M059J (cell line): ENCODE data around the gene ARMCX2. TPM values are rescaled to one million over a fixed set of nuclear protein-coding genes. Genes with fewer than 3 reads are reported as not detected.

ENCODE experiments used
- total RNA-seq: library from RNA; depleted of rRNA; stranded (reverse); fragments of >200 nt; shearing (Covaris generic); gene quantifications from 2 replicates; pipeline ENCODE4 v1.2.3, GENCODE V29; 2014; rRNA removed

Gene ARMCX2
- total RNA-seq, 1 experiment from 2014 or later: 44.5 TPM

Other genes with a start within 250 kb of the ARMCX2 start
- gene ARMCX4, start 174.4 kb downstream of the ARMCX2 start, total RNA-seq: 0.25 and 1.2 TPM in 2 replicates
- 34.4 and 38.9 TPM in 2 replicates for gene ARMCX1, start 109.3 kb downstream of the ARMCX2 start, total RNA-seq
- gene ARMCX6, start 41.9 kb downstream of the ARMCX2 start, total RNA-seq: 71.8 and 89.8 TPM in 2 replicates
- gene ARMCX3, start 36.7 kb downstream of the ARMCX2 start, total RNA-seq: 49.3 and 78.8 TPM in 2 replicates